ENCODE results near the gene ADORA2B. TPM values are rescaled to one million over a fixed set of nuclear protein-coding genes. Genes with fewer than 3 reads are reported as not detected.

Gene ADORA2B
- total RNA-seq, 5 donors from 2014 or later (not counting 1 experiment from before 2014, with no cell fraction given), result 0.20 TPM; not detected in 4

DNA sequence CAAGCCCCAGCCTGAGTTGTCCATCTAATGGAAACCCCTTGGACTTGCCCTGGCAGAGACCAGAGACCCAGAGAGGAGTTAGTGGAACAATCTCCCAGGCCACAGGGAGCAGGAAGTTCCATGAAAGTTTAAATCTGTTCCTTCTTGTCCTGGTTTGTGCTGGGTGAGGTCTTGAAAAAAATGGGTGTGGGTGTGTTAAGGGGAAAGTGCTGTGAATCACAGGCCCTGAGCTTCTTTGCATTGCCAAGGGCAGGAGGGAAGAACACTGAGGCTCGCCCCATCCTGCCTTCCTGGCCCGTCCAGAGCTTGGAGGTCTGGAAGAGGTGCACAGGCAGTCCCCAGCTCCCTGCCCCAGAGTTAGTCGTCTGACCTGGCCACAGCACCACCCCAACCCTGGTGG is 2.3 kb downstream of the ADORA2B start:
- Histone ChIP-seq H3K36me3 (ENCODE audit: control insufficient read depth in 2 of 2, extremely low read depth in 1 of 2, insufficient read depth in 1 of 2, low read length in 1 of 2) (no peaks in the 10 kb centered on the region), H3K4me3 (ENCODE audit: control insufficient read depth in 1 of 2, extremely low read depth in 1 of 2, low read length in 1 of 2) (no peak overlapping the region), H3K27me3 (replicated peaks in 1 of 2; ENCODE audit: control insufficient read depth in 2 of 2, extremely low read depth in 1 of 2, insufficient read depth in 2 of 2, low read length in 1 of 2) (peaks cover 8 to 60% of the 10 kb centered on the region in 2 experiments), H3K9me3 (no peaks in the 10 kb centered on the region), H3K27ac (ENCODE audit: low read length) (no peak overlapping the region), H3K4me1 (ENCODE audit: control insufficient read depth in 1 of 2, extremely low read depth in 1 of 2, insufficient read depth in 2 of 2, low read length in 2 of 2) (peaks cover 5 to 15% of the 10 kb centered on the region in 2 experiments)
- DNase-seq (no peak), ATAC-seq (replicated peaks in 1 of 4) (no peak)
- Mint-ChIP-seq H3K4me3 (peak overlapping the region in 1 of 3 donors; percentile 14), H3K36me3 (no peaks in the 10 kb centered on the region), H3K4me1 (peaks cover 8 to 12% (median 10%) of the 10 kb centered on the region in 3 donors), H3K27me3 (peaks cover 22 to 35% of the 10 kb centered on the region in 2 donors), H3K27ac (no peak overlapping the region), H3K9me3 (no peaks in the 10 kb centered on the region)
- WGBS (ENCODE audit: insufficient coverage), result 83% methylated on average over 1 of the region's 3 CpGs
- ChIA-PET CTCF (interaction anchor here (0.5 to 0.6 kb wide), 2 partner anchors 39 to 169 kb away, joined by 3 to 4 read pairs; no protein-coding TSS in a partner anchor), POLR2A (no interaction called here)

- Histone ChIP-seq H3K36me3 (ENCODE audit: control insufficient read depth in 2 of 2, extremely low read depth in 1 of 2, insufficient read depth in 1 of 2, low read length in 1 of 2) (no peaks in the 10 kb centered on the region), H3K4me3 (ENCODE audit: control insufficient read depth in 1 of 2, extremely low read depth in 1 of 2, low read length in 1 of 2) (no peak overlapping the region), H3K27me3 (replicated peaks in 1 of 2; ENCODE audit: control insufficient read depth in 2 of 2, extremely low read depth in 1 of 2, insufficient read depth in 2 of 2, low read length in 1 of 2) (peaks cover 6 to 51% of the 10 kb centered on the region in 2 experiments), H3K4me1 (ENCODE audit: control insufficient read depth in 1 of 2, extremely low read depth in 1 of 2, insufficient read depth in 2 of 2, low read length in 2 of 2) (peaks cover 5 to 15% of the 10 kb centered on the region in 2 experiments), H3K9me3 (no peaks in the 10 kb centered on the region), H3K27ac (ENCODE audit: low read length) (no peak overlapping the region)
- H3K9me3 Mint-ChIP-seq, result no peaks in the 10 kb centered on the region
- no peak overlapping the region for H3K4me3 Mint-ChIP-seq
- peaks cover 17 to 27% of the 10 kb centered on the region in 2 donors for H3K27me3 Mint-ChIP-seq
- no peak overlapping the region for H3K27ac Mint-ChIP-seq
- ChIA-PET CTCF (interaction anchor here in 1 of 2 donors (0.5 kb wide), 1 partner anchor 170 kb away, joined by 4 read pairs; no protein-coding TSS in a partner anchor), POLR2A (no interaction called here)
- peaks cover 8 to 12% (median 10%) of the 10 kb centered on the region in 3 donors for H3K4me1 Mint-ChIP-seq
- ATAC-seq (replicated peaks in 1 of 4), result no peak
- 85% methylated on average over 7 of the region's 16 CpGs for WGBS (ENCODE audit: insufficient coverage)
- no peaks in the 10 kb centered on the region for H3K36me3 Mint-ChIP-seq
- no peak for DNase-seq
These were observed 3.2 kb downstream of the ADORA2B start for GRCh38 chr17:15947976-15948752.

- CTCF ChIA-PET, result no interaction called here
- DNase-seq (no peak), ATAC-seq (replicated peaks in 1 of 4) (no peak)
- no peak overlapping the region for H3K4me3 Mint-ChIP-seq
- Histone ChIP-seq H3K4me3 (ENCODE audit: control insufficient read depth in 1 of 2, extremely low read depth in 1 of 2, low read length in 1 of 2) (no peak overlapping the region), H3K27me3 (replicated peaks in 1 of 2; ENCODE audit: control insufficient read depth in 2 of 2, extremely low read depth in 1 of 2, insufficient read depth in 2 of 2, low read length in 1 of 2) (peaks cover 0 to 22% of the 10 kb centered on the region in 2 experiments), H3K27ac (ENCODE audit: low read length) (no peak overlapping the region), H3K9me3 (no peaks in the 10 kb centered on the region), H3K4me1 (ENCODE audit: control insufficient read depth in 1 of 2, extremely low read depth in 1 of 2, insufficient read depth in 2 of 2, low read length in 2 of 2) (no peaks in the 10 kb centered on the region), H3K36me3 (ENCODE audit: control insufficient read depth in 2 of 2, extremely low read depth in 1 of 2, insufficient read depth in 1 of 2, low read length in 1 of 2) (no peaks in the 10 kb centered on the region)
- POLR2A ChIA-PET, result no interaction called here
- no peaks in the 10 kb centered on the region for H3K4me1 Mint-ChIP-seq
- 94% methylated on average over 3 of the region's 6 CpGs for WGBS (ENCODE audit: insufficient coverage)
- H3K36me3 Mint-ChIP-seq, result no peaks in the 10 kb centered on the region
- H3K9me3 Mint-ChIP-seq, result no peaks in the 10 kb centered on the region
- H3K27me3 Mint-ChIP-seq, result peaks cover under 1 to 6% of the 10 kb centered on the region in 2 donors
- H3K27ac Mint-ChIP-seq, result no peak overlapping the region
These were observed 6.6 kb downstream of the ADORA2B start for GRCh38 chr17:15951368-15952047.

GRCh38 chr17:15952048-15952532 is 7.2 kb downstream of the ADORA2B start:
- no peak overlapping the region for H3K27ac Mint-ChIP-seq
- no CpG with 5 or more reads among the region's 7 CpGs for WGBS (ENCODE audit: insufficient coverage)
- Histone ChIP-seq H3K4me1 (ENCODE audit: control insufficient read depth in 1 of 2, extremely low read depth in 1 of 2, insufficient read depth in 2 of 2, low read length in 2 of 2) (no peaks in the 10 kb centered on the region), H3K27ac (ENCODE audit: low read length) (no peak overlapping the region), H3K27me3 (replicated peaks in 1 of 2; ENCODE audit: control insufficient read depth in 2 of 2, extremely low read depth in 1 of 2, insufficient read depth in 2 of 2, low read length in 1 of 2) (peaks cover 0 to 20% of the 10 kb centered on the region in 2 experiments), H3K4me3 (ENCODE audit: control insufficient read depth in 1 of 2, extremely low read depth in 1 of 2, low read length in 1 of 2) (no peak overlapping the region), H3K9me3 (no peaks in the 10 kb centered on the region), H3K36me3 (ENCODE audit: control insufficient read depth in 2 of 2, extremely low read depth in 1 of 2, insufficient read depth in 1 of 2, low read length in 1 of 2) (no peaks in the 10 kb centered on the region)
- no peaks in the 10 kb centered on the region for H3K4me1 Mint-ChIP-seq
- H3K27me3 Mint-ChIP-seq, result no peaks in the 10 kb centered on the region
- no peaks in the 10 kb centered on the region for H3K9me3 Mint-ChIP-seq
- ATAC-seq (replicated peaks in 1 of 4) (no peak), DNase-seq (no peak)
- no peaks in the 10 kb centered on the region for H3K36me3 Mint-ChIP-seq
- no peak overlapping the region for H3K4me3 Mint-ChIP-seq
- CTCF ChIA-PET, result no interaction called here
- POLR2A ChIA-PET, result no interaction called here

- Histone ChIP-seq H3K4me1 (ENCODE audit: control insufficient read depth in 1 of 2, extremely low read depth in 1 of 2, insufficient read depth in 2 of 2, low read length in 2 of 2) (no peaks in the 10 kb centered on the region), H3K27ac (ENCODE audit: low read length) (no peak overlapping the region), H3K27me3 (replicated peaks in 1 of 2; ENCODE audit: control insufficient read depth in 2 of 2, extremely low read depth in 1 of 2, insufficient read depth in 2 of 2, low read length in 1 of 2) (peaks cover 0 to 17% of the 10 kb centered on the region in 2 experiments), H3K9me3 (no peaks in the 10 kb centered on the region), H3K4me3 (ENCODE audit: control insufficient read depth in 1 of 2, extremely low read depth in 1 of 2, low read length in 1 of 2) (no peak overlapping the region), H3K36me3 (ENCODE audit: control insufficient read depth in 2 of 2, extremely low read depth in 1 of 2, insufficient read depth in 1 of 2, low read length in 1 of 2) (no peaks in the 10 kb centered on the region)
- no peak for ATAC-seq (replicated peaks in 1 of 4)
- DNase-seq, result no peak
- ChIA-PET POLR2A (no interaction called here), CTCF (no interaction called here)
- H3K9me3 Mint-ChIP-seq, result no peaks in the 10 kb centered on the region
- WGBS (ENCODE audit: insufficient coverage), result 71% methylated on average over 10 of the region's 22 CpGs
- no peaks in the 10 kb centered on the region for H3K27me3 Mint-ChIP-seq
- no peak overlapping the region for H3K27ac Mint-ChIP-seq
- no peaks in the 10 kb centered on the region for H3K36me3 Mint-ChIP-seq
- no peak overlapping the region for H3K4me3 Mint-ChIP-seq
- peaks cover 1 to 3% (median 2%) of the 10 kb centered on the region in 3 donors for H3K4me1 Mint-ChIP-seq
These were observed 8.2 kb downstream of the ADORA2B start for GRCh38 chr17:15952916-15953790.

DNA sequence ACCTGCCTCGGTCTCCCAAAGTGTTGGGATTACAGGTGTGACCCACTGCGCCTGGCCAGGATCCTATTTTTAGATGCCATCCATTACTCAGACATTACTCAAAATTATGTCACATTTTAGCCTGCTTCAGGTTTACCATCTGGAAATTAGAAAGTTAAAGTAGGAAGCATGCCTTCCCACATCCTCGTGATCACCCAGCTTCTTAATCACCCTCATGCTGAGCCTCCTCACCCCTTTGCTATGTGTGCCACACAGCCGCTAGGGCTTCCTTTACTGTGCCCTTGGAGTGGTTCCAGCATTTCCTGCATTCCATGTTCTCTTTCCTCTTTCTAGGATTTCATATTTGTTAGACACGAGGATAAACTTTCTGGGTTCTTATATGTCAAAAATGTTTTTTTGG is 9.3 kb downstream of the ADORA2B start:
- ChIA-PET CTCF (no interaction called here), POLR2A (no interaction called here)
- H3K27ac ChIP-seq (ENCODE audit: low read length), result no peak overlapping the region
- Mint-ChIP-seq H3K9me3 (no peaks in the 10 kb centered on the region), H3K27ac (no peak overlapping the region), H3K36me3 (no peaks in the 10 kb centered on the region), H3K4me3 (no peak overlapping the region), H3K4me1 (peaks cover 12 to 14% (median 12%) of the 10 kb centered on the region in 3 donors), H3K27me3 (no peaks in the 10 kb centered on the region)
- DNase-seq (no peak), ATAC-seq (replicated peaks in 1 of 4) (no peak)
- H3K27me3 ChIP-seq (replicated peaks in 1 of 2; ENCODE audit: control insufficient read depth in 2 of 2, extremely low read depth in 1 of 2, insufficient read depth in 2 of 2, low read length in 1 of 2), result peaks cover 0 to 13% of the 10 kb centered on the region in 2 experiments
- H3K9me3 ChIP-seq, result no peaks in the 10 kb centered on the region
- no CpG with 5 or more reads among the region's 5 CpGs for WGBS (ENCODE audit: insufficient coverage)
- H3K36me3 ChIP-seq (ENCODE audit: control insufficient read depth in 2 of 2, extremely low read depth in 1 of 2, insufficient read depth in 1 of 2, low read length in 1 of 2), result no peaks in the 10 kb centered on the region
- H3K4me1 ChIP-seq (ENCODE audit: control insufficient read depth in 1 of 2, extremely low read depth in 1 of 2, insufficient read depth in 2 of 2, low read length in 2 of 2), result peaks cover 0 to 6% of the 10 kb centered on the region in 2 experiments
- no peak overlapping the region for H3K4me3 ChIP-seq (ENCODE audit: control insufficient read depth in 1 of 2, extremely low read depth in 1 of 2, low read length in 1 of 2)
